HepG2 (cell line): ENCODE data around the gene MAPK7. TPM values are rescaled to one million over a fixed set of nuclear protein-coding genes. Genes with fewer than 3 reads are reported as not detected.
A peak's percentile ranks its signal among the peaks of the same experiment; 100 is the strongest.

Experiments used
- EEA1 ChIP-seq: sonication (generic); formaldehyde crosslinking; IDR thresholded peaks from 2 replicates; pipeline ENCODE4 v1.5.1; 2020; ENCODE audit warnings: mild to moderate bottlenecking, missing genetic modification reagents, borderline replicate concordance
- EZH2 ChIP-seq: conservative IDR thresholded peaks from 2 replicates; pipeline ENCODE4 v1.6.1; 2012; ENCODE audit warnings: mild to moderate bottlenecking, low read depth, low read length, moderate library complexity
- HDAC6 ChIP-seq: fragments of 200-600 bp; sonication (generic); IDR thresholded peaks from 2 replicates; pipeline ENCODE4 v1.7.0; 2017; ENCODE audit warnings: mild to moderate bottlenecking, antibody characterized with exemption, low read length, low read depth
- HNRNPK ChIP-seq: fragments of 200-400 bp; formaldehyde crosslinking; IDR thresholded peaks from 2 replicates; pipeline ENCODE4 v1.6.1; 2018; ENCODE audit warnings: low read length, low read depth, moderate library complexity, mild to moderate bottlenecking; ENCODE audit not compliant: poor library complexity, severe bottlenecking
- MEIS2 ChIP-seq: sonication (generic); formaldehyde crosslinking; IDR thresholded peaks from 2 replicates; pipeline ENCODE4 v1.9.0; 2021; ENCODE audit warnings: mild to moderate bottlenecking, missing genetic modification reagents
- NCOA2 ChIP-seq: sonication (generic); formaldehyde crosslinking; IDR thresholded peaks from 2 replicates; pipeline ENCODE4 v1.8.0; 2022; ENCODE audit warnings: inconsistent platforms
- NR2F1 ChIP-seq, 2 experiments: fragments of 450-650 bp in 1 of 2; formaldehyde crosslinking in 1 of 2; IDR thresholded peaks; 2 replicates each; pipeline versions ENCODE4 v1.5.0 to v1.6.1; 2016 to 2020; ENCODE audit warnings: mild to moderate bottlenecking in 1 of 2, missing compliant biosample characterization in 1 of 2, missing genetic modification reagents in 1 of 2, moderate library complexity in 1 of 2
- NR2F2 ChIP-seq: IDR thresholded peaks from 2 replicates; pipeline ENCODE4 v1.6.1; 2012; ENCODE audit warnings: low read depth, inconsistent platforms, borderline replicate concordance
- RARA ChIP-seq: IDR thresholded peaks from 2 replicates; pipeline ENCODE4 v1.6.1; 2016; ENCODE audit warnings: missing genetic modification reagents, missing compliant biosample characterization
- TBP ChIP-seq: sonication (generic); formaldehyde crosslinking; IDR thresholded peaks from 2 replicates; pipeline ENCODE4 v1.5.0; 2020; ENCODE audit warnings: missing genetic modification reagents
- ZFP36L2 ChIP-seq: sonication (generic); formaldehyde crosslinking; IDR thresholded peaks from 2 replicates; pipeline ENCODE4 v1.4.0; 2020; ENCODE audit warnings: missing genetic modification reagents
- ZMAT3 ChIP-seq: sonication (generic); formaldehyde crosslinking; conservative IDR thresholded peaks from 2 replicates; pipeline ENCODE4 v1.7.0; 2021; ENCODE audit warnings: missing genetic modification reagents
- ZMYM3 ChIP-seq: sonication (generic); formaldehyde crosslinking; IDR thresholded peaks from 2 replicates; pipeline ENCODE4 v1.5.1; 2020; ENCODE audit warnings: mild to moderate bottlenecking, missing genetic modification reagents
- ZNF232 ChIP-seq: sonication (generic); formaldehyde crosslinking; IDR thresholded peaks from 2 replicates; pipeline ENCODE4 v1.4.0; 2020; ENCODE audit warnings: missing genetic modification reagents, borderline replicate concordance
- ZNF333 ChIP-seq: sonication (generic); formaldehyde crosslinking; IDR thresholded peaks from 2 replicates; pipeline ENCODE4 v1.4.0; 2020; ENCODE audit warnings: mild to moderate bottlenecking, missing genetic modification reagents, borderline replicate concordance
- ZNF441 ChIP-seq: sonication (generic); formaldehyde crosslinking; IDR thresholded peaks from 2 replicates; pipeline ENCODE4 v1.7.0; 2021; ENCODE audit warnings: missing genetic modification reagents, borderline replicate concordance
- ZNF558 ChIP-seq: sonication (generic); formaldehyde crosslinking; IDR thresholded peaks from 2 replicates; pipeline ENCODE4 v1.9.0; 2022; ENCODE audit warnings: mild to moderate bottlenecking, missing genetic modification reagents, borderline replicate concordance
- ZSCAN25 ChIP-seq: sonication (generic); formaldehyde crosslinking; IDR thresholded peaks from 2 replicates; pipeline ENCODE4 v1.8.0; 2022; ENCODE audit warnings: mild to moderate bottlenecking, missing genetic modification reagents
- polyA plus RNA-seq, 8 experiments: library from polyadenylated mRNA; depleted of rRNA in 3 of 8; stranded (reverse) in 7 of 8; unstranded in 1 of 8; fragments of >200 nt; fragmentation: Illumina TruSeq in 4 of 8; extraction: Trizol in 4 of 8; gene quantifications; 2 replicates each; pipeline versions ENCODE4 v1.2.1 to v1.2.3, GENCODE V29; 2011 to 2016; ENCODE audit warnings: low read depth in 4 of 8, missing spikeins in 1 of 8, mixed read lengths in 1 of 8; ENCODE audit not compliant: insufficient read depth in 1 of 8
- total RNA-seq, 5 experiments: library from RNA; depleted of rRNA; stranded (reverse); fragments of >200 nt; fragmentation: Illumina TruSeq; extraction: Trizol; gene quantifications; 2 replicates each; pipeline ENCODE4 v1.2.3, GENCODE V29; 2016; ENCODE audit warnings: low read depth in 1 of 5
- TF ChIP-seq, protein P1 (sequence below): sonication (generic); formaldehyde crosslinking; IDR thresholded peaks from 2 replicates; pipeline ENCODE4 v1.4.0; 2020; ENCODE audit warnings: mild to moderate bottlenecking, missing genetic modification reagents

MAPK7 gene
- total and polyA plus RNA-seq, 2 of the 13 experiments (the other 11 are each of a cell fraction or from before 2014, with no cell fraction given) = 2.9 to 5.9 TPM

DNA sequence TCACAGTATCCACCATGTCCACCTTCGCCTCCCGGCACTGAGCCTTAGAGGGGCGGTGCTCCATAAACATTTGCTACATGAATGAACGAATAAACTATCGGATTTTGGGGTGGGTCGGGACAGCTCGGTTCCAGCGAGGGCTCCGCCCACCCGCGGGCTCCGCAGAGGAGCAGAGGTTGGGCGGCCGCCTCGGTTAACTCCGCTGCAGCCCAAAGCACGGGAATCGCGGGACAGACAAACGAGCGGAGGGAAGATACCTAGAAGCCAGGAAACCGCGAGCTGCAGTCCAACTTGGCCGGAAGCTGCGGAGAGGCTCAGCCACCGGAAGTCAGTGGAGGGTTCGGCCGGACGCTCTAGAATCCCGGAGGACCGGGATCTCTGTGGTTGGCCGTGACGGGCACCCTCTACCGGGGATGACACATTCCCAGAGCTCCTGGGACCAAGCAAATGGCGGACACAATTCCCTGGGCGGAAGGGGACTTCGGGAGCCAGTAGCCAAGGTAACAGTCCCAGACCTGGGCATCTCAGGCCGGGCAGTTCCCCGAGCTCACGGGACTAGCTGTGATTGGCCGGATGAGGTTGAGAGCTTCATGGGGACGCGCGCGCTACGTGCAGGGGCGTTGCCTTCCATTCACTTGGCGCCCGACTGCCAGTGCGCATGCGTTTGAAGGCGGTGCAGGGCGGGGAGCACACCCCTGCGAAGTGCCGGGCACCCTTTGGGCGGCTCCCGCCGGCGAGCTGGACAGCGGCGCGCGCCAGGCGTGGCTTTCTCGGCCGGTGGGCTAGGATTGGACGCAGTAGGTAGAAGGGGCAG, 489 bp upstream of the MAPK7 start (continued):
- TF ChIP-seq RARA (0 out of 2 replicates have a peak, but pooled peaks have one; percentile 18), EZH2 (no peak), ZNF333 (no peak), NR2F1 (CRISPR knock-in tag; IDR thresholded peaks at IDR 0.05) (no peak), MEIS2 (CRISPR knock-in tag) (no peak; the same call in 1 of the 2 replicates), ZSCAN25 (peak; percentile 89), NR2F2 (no peak), ZMYM3 (no peak), ZNF232 (no peak; the same call in 1 of the 2 replicates), HNRNPK (no peak), ZNF558 (CRISPR knock-in tag) (0 out of 2 replicates have a peak, but pooled peaks have one; percentile 42), EEA1 (CRISPR knock-in tag) (no peak), TBP (CRISPR knock-in tag) (no peak), ZNF441 (CRISPR knock-in tag) (peak; percentile 61; the same call in 1 of the 2 replicates), ZFP36L2 (CRISPR knock-in tag) (no peak), NCOA2 (no peak), ZMAT3 (CRISPR knock-in tag) (peak; percentile 37; the same call in 1 of the 2 replicates), HDAC6 (no peak)
- TF ChIP-seq, protein P1, sequence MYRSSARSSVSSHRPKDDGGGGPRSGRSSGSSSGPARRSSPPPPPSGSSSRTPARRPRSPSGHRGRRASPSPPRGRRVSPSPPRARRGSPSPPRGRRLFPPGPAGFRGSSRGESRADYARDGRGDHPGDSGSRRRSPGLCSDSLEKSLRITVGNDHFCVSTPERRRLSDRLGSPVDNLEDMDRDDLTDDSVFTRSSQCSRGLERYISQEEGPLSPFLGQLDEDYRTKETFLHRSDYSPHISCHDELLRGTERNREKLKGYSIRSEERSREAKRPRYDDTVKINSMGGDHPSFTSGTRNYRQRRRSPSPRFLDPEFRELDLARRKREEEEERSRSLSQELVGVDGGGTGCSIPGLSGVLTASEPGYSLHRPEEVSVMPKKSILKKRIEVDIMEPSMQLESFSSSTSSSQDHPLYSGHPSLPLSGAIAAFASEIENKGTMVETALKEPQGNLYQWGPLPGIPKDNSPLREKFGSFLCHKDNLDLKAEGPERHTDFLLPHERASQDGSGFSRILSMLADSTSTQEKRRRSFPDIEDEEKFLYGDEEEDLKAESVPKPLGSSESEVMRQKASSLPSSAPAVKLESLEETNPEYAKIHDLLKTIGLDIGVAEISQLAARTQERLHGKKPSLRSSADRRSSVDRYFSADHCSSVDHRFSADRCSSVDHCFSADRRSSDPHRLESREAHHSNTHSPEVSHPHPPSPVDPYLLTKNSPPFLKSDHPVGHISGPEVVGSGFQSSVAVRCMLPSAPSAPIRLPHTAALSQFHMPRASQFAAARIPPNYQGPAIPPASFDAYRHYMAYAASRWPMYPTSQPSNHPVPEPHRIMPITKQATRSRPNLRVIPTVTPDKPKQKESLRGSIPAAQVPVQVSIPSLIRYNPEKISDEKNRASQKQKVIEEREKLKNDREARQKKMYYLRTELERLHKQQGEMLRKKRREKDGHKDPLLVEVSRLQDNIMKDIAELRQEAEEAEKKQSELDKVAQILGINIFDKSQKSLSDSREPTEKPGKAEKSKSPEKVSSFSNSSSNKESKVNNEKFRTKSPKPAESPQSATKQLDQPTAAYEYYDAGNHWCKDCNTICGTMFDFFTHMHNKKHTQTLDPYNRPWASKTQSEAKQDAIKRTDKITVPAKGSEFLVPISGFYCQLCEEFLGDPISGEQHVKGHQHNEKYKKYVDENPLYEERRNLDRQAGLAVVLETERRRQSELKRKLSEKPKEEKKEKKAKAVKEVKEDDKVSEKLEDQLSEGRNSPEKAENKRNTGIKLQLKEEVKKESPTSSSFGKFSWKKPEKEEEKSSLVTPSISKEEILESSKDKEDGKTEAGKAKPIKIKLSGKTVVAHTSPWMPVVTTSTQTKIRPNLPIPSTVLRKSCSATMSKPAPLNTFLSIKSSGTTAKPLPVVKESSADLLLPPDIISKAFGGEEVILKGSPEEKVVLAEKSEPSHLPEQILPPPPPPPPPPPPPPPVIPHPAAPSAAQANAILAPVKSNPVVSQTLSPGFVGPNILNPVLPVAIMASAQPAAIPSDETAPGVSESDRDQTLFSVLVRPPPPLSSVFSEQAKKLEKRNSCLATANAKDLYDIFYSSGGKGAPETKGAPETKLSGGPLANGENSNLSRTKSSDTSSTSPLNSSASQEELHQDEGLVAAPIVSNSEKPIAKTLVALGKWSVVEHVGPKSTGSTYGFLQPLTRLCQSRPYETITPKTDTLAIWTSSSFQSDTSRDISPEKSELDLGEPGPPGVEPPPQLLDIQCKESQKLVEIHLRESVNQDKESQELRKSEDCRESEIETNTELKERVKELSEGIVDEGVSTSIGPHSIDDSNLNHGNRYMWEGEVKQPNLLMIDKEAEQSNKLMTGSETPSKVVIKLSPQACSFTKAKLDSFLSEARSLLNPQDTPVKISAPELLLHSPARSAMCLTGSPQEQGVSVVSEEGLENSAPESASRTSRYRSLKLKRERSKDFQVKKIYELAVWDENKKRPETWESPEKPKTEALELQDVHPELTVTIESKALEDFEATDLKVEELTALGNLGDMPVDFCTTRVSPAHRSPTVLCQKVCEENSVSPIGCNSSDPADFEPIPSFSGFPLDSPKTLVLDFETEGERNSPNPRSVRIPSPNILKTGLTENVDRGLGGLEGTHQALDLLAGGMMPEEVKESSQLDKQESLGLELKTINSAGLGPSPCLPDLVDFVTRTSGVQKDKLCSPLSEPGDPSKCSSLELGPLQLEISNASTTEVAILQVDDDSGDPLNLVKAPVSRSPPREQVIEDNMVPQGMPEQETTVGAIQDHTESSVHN (CRISPR knock-in tag) = no peak
